Effector CD4-positive, alpha-beta T cell (primary cell): ENCODE results near the gene TDRD3.

ENCODE experiments used
- DNase-seq: peaks from one replicate; pipeline ENCODE4 v3.0.0-alpha.2; 2020

Gene TDRD3

DNA sequence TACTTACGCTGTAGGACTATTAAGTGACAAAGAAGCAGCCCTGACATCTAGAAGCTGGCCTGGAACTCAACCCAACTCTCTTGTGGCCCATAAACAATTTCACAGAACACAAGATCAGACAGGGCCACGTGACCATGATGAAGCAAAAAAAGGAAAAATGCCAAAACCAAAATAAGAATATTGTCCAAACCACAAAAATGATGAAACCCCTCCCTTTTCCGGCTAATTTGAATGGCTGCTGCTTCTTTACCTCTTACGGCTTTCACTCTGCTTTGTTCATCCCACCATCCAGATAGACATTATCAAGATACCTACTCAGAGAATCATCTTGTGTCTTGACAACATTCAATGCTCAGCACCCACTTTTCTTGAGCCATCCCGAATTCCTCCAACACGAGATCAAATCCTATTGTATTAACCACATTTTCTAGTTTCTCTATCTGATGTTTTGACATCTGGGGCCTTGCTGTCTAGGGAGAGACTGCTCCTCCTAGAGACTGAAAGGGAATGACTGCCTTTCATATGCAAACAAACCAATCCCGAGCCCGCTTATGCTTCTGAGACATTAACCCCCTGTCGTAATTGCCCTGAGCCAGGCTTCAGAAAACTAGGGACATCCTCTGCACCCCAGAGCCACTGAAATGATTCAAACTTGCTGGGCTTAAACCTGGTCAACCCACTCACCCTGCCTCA lies 186.3 kb downstream of the TDRD3 start:
- DNase-seq: no peak

DNA sequence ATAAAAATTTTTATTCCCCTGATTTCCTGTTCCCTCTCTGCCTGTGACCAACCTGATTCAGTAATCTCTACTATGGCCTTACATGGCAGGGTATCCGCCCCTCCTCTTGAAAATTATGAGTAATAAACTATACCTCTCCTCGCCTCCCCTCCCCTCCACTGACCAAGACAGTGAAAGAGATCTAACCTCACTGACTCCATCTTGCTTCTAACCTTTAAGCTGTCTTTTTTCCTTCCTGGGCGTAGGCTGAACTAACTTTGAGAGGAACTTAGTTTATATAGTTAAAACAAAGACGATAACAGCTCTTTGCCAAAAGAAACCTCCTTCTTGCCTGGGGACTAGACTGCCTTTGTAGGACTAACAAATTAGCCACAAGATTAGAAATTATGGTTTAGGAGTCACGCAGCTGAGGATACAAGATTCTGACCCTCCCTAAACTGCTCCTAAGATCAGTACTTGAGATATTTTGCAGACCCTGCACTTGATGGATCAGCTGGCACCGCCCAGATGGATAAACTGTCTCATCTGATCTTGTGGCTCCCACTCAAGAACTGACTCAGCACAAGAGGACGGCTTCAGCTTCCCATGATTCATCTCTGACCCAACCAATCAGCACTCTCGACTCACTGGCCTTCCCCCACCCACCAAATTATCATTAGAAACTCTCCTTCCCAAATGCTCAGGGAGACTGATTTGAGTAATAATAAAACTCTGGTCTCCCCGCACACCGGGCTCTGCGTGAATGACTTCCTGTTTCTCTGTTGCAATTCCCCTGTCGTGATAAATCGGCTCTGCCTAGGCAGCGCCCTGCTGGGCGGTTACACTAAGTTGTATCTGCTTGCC lies 187.1 kb downstream of the TDRD3 start:
- no peak for DNase-seq

DNA sequence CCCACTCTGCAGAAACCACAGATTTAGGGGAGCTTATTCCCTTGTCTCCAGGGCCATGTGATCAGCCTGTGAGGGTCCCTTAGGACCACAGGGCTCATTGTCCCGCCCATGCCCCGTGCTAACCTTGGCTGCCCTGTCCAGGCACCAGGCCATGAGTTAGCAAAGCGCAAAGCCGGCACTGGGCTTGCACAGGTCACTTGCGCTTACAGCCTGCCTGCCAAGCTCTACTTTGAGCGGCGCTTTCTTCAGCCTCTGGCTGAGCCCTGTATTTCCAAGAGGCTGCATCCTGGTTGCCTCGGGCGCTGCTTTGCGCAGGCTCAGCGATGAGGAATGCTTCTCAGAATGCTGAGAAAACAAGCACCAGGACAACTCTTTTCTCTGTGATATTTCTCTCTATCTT lies 188.0 kb downstream of the TDRD3 start:
- no peak for DNase-seq

DNA sequence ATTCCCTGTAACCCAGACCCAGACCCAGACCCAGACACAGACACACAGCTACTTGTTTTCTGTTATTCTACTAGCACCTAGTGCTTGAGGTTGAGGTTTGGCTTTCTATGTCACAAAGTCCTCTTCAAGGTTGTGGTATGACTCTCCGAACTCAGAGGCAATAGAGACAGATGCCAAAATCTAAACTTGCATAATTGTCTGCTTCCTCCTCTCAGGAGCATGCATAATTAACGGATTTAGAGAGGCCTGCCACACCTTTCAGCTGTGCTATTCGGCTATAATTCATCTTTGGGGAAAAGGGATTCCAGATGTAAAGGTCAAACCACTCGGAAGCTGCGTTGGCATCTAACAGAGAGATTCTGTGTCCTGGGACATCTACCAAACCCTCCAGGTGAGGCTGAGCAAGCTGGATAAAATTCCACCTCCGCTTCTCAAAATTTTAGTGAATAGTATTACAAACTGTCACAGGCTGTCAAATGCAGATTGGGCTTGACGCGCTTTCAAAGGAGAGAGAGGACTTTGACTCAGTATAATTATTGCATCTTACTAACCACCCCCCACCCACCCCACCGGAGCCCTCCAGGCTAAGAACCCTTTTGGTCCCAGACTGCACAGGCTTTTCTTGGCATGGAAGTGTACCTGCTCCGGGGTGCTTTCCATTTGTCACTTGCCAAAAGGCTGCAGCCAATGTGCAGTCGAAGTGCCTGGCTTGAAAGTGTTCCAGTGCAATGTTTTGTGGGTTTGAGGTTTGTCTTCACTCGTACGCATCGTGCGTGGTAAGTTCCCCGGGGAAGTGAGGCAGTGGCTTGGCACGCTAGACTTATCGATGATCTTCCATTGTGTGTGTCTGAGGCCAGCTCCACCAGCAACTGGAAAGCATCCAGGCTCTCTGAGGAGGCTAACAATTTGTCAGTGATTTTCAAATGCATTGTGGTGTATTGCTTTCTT lies 194.1 kb downstream of the TDRD3 start:
- no peak for DNase-seq

DNA sequence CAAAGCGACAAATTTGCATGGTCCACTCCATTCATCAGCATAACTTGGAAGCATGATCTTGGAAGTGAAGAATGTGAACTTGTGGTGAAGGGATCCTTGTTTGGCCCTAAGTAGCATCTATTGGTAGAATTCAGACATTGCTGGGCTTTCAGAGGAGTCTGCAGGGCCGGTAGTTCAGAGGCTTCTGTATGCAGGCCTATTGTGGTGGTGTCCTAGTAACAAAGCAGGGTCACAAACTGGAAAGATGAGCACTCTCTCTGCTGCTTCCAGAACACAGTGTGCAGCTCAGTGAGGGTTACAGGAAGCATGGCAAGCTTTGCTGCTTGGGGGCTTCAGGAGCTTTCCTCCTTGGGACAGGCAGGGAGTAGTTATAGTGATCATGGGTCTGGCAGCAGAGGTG lies 206.0 kb downstream of the TDRD3 start:
- no peak for DNase-seq

DNA sequence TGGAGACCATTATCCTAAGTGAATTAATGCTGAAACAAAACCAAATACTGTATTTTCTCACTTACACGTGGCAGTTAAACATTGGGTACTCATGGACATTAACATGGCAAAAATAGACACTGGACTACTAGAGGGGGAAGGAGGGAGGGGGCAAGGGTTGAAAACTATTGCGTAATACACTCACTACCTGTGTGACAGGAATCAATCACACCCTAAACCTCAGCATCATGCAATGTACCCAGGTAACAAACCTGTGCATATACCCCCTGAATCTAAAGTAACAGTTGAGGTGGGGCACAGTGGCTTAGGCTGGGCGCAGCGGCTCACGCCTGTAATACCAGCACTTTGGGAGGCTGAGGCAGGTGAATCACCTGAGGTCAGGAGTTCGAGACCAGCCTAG lies 207.0 kb downstream of the TDRD3 start:
- no peak for DNase-seq

DNA sequence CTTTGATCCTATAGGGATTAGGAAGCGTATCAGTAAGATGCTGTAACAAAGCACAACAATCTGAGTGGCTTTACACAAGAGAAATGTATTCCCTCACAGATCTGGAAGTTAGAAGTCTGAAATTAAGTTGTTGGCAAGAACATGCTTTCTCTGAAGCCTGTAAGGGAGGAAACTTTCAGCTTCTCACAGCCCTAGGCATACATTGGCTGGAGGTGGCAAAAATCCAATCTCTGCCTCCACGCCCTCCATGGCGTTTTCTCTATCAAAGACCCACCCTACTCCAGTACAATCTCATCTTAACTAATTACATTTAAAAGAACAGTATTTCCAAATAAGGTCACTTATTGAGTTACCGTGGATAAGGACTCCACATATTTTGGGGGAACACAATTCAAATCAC lies 211.9 kb downstream of the TDRD3 start:
- no peak for DNase-seq

DNA sequence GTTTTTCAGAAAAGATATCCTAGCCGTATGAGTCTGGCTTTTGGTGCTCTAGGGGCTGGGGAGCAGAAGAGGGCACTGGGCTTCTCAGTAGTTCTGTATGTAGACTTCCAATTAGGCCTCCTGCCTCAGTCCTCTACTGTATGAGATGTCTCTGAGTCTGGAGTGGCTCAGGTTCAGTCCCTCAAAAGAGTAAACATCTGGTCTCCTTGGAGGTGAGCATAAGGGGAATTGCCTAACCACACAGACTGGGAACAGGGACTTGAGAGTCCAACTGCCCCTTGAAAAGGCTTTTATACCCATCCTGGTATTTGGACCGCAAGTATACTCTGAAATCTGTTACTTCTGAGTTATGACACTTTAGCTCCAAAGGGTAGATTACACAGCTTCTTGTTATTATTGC lies 214.5 kb downstream of the TDRD3 start:
- DNase-seq: no peak

DNA sequence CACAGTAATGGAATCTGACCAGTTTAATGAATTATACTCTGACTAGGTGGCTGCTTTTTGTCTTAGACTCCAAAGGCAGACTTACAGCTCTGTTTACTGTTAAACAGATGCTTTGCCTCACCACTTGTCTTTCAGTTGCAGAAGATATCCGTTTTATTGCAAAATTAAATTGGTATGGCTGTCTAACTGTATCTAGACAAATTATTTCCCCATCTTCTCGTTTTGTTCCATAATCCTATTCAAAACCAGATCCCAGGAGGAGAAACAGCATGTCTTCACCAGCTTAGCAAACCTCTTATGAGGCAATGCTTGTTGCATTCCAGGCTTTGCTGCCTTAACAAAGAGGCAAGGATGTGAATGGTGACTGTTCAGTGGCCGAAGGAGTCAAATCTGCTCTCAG lies 215.6 kb downstream of the TDRD3 start:
- DNase-seq: no peak

DNA sequence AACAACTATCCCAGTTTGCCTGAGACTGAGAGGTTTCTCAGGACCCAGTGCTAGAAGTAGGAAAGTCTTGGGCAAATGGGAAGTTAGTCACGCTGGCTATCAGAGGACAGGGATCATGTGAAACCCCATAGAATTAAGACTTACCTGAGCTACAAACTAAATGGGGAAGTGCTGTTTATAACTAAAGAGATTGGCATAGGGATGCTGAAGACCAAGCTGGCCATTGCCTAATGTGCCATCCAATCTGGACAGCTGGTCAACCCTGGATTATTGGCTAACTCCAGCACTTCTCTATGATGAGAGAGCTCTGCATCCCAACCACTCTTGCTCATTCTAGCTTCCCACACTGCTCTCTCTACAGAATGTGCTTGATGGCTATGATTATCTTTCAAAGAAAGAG lies 216.1 kb downstream of the TDRD3 start:
- no peak for DNase-seq

DNA sequence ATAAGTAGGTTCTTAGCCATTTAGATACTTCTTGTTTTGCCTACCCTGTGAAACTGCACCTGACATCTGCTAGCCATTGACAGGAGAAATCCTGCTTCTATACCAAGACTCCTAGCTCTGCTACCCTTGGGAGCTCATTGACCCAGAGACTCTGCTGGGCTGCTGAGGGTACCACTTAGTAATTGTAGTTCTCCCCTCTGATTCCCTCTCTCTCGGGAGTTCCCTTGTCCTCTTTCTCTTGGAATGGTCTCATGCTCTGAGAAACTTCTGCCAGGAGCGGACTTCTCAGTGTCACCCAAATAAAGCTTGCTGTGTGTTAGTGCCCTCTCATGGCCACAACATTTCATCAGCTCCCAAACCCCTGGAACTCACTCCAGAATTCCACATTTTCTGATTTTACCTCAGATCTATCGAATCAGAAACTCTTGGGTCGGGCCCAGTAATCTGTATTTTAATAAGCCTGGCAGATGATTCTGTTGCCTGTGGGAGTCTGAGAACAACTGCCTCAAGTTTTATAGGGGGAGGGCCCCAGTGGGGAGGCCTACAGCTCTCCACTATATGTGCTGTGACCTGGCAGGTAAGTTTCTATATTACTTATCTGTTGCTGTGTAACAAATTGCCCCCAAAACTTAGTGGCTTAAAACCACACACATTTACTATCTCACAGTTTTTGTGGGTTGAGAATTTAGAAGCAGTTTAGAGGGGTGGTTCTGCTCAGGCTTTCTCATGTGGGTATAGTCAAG lies 221.1 kb downstream of the TDRD3 start:
- DNase-seq: no peak

DNA sequence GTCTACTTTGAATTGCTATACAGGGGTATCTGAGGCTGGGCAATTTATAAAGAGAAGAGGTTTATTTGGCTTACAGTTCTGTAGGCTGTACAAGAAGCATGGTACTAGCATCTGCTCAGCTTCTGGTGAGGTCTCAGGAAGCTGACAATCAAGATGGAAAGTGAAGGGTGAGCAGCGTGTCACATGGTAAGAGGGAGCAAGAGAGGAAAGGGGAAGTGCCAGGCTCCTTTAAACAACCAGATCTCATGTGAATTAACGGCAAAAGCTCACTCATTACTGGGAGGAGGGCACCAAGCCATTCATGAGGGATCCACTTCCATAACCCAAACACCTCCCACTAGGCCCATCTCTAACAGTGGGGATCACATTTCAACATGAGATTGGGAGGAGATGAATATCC lies 222.4 kb downstream of the TDRD3 start:
- DNase-seq: no peak

DNA sequence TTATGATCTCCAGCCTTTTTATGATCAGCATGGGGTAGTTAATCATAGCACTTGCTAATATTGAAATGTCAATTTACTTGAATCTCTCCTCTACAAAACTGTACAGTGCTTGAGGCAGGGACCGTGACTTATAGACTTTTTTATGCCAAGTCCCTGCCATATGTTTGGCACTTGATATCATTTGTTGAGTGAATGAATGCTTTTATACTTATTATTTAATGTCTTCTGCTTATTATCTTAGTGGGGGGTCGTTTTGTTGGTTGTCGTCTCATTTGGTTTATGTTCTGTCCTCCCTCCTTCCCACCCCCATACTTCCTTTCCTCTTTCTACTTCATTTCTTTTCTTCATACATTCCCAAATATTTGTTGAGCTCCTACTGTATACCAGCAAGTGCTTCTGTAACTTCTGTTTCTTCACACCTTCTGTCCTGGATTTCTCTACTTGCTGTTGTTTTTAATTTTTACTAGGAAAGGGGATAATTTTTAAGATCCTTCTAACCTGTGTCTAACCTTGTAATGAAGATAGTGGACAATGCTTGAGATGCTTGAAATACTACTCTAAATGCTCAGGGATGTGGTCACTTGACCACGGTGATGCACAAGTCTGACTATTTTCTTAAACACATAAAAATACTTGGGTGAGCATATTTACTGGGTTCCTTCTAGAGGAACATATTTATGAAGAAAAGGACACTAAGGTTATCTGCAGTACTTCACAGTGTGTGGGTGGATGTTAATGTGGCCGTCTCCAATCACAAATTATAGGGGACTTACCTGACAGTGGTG lies 223.8 kb downstream of the TDRD3 start:
- DNase-seq: no peak

DNA sequence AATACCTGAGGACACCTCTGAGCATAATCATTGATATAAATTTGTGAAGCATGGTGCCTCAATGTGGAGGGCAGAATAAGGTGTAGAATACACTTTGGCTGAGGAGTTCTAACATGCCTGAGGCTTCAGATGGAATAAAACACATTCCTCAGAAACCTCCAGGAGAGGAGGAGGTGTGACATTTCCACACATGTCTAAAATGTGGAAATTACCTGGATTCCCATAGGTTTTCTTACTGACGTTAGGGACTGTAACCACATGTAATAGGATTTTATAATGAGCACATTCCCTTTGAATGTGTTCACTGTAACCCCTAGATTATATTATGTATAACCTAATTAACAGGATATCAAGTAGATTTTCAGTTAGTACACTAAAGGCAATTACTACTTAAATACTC lies 226.1 kb downstream of the TDRD3 start:
- DNase-seq: no peak
